Astrocyte (in vitro differentiated cells and primary cell): ENCODE measurements around the gene NXPH3.

Experiments
- EZH2 ChIP-seq: IDR thresholded peaks from 2 replicates; pipeline ENCODE4 v1.6.1; 2012; ENCODE audit warnings: mild to moderate bottlenecking, low read length, inconsistent platforms; ENCODE audit not compliant: insufficient read depth
- TF ChIP-seq, protein P1 (sequence below): IDR thresholded peaks from 2 replicates; pipeline ENCODE4 v1.5.1; 2011; ENCODE audit warnings: low read depth, mild to moderate bottlenecking, inconsistent platforms, low read length, moderate library complexity; ENCODE audit not compliant: insufficient read depth

DNA sequence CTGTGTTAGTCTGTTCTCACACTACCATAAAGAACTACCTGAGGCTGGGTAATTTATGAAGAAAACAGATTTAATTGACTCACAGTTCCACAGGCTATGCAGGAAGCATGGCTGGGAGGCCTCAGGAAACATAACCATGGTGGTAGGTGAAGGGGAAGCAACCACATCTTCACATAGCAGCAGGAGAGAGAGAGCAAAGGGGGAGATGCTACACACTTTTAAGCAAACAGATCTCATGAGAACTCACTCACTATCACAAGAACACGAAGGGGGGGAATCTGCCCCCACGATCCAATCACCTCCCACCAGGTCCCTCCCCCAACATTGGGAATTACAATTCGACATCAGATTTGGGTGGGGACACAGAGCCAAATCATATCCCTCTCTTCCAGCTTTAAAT is 31.8 kb upstream of the NXPH3 start:
- TF ChIP-seq, protein P1, sequence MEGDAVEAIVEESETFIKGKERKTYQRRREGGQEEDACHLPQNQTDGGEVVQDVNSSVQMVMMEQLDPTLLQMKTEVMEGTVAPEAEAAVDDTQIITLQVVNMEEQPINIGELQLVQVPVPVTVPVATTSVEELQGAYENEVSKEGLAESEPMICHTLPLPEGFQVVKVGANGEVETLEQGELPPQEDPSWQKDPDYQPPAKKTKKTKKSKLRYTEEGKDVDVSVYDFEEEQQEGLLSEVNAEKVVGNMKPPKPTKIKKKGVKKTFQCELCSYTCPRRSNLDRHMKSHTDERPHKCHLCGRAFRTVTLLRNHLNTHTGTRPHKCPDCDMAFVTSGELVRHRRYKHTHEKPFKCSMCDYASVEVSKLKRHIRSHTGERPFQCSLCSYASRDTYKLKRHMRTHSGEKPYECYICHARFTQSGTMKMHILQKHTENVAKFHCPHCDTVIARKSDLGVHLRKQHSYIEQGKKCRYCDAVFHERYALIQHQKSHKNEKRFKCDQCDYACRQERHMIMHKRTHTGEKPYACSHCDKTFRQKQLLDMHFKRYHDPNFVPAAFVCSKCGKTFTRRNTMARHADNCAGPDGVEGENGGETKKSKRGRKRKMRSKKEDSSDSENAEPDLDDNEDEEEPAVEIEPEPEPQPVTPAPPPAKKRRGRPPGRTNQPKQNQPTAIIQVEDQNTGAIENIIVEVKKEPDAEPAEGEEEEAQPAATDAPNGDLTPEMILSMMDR: no peak
- no peak for TF ChIP-seq EZH2
